GM12878 (cell line): ENCODE measurements around the gene TRPM1. TPM values are rescaled to one million over a fixed set of nuclear protein-coding genes. Genes with fewer than 3 reads are reported as not detected.

ENCODE experiments used
- ATAC-seq: fragments of 200-7000 bp; cut with Tn5 transposase; 3 replicates; pipeline ENCODE4 v1.9.1; 2020; ENCODE audit warnings: mild to moderate bottlenecking, moderate library complexity
- BruUV-seq: library from RNA; stranded (reverse); fragments of 400-500 nt; replicated peaks from 2 replicates; lab custom pipeline; 2021; lab: Mats Ljungman, UMichigan
- CTCF ChIA-PET: fragments of 300-600 bp; sonication (Branson Sonifier 250); formaldehyde crosslinking; extraction: SDS; loops from one replicate; lab custom pipeline; 2021; ENCODE audit warnings: inconsistent platforms; lab: Yijun Ruan, JAX
- POLR2A ChIA-PET: fragments of 350-600 bp; formaldehyde crosslinking; extraction: SDS; loops from one replicate; lab custom pipeline; 2021; ENCODE audit warnings: inconsistent platforms; lab: Charles Lee
- RAD21 ChIA-PET: fragments of 300-600 bp; sonication (Branson Sonifier 250); formaldehyde crosslinking; loops from one replicate; lab custom pipeline; 2023; ENCODE audit warnings: antibody characterized with exemption; ENCODE audit not compliant: unreplicated experiment; lab: Charles Lee
- SMC1A ChIA-PET: fragments of 300-600 bp; sonication (Branson Sonifier 250); formaldehyde crosslinking; loops from one replicate; lab custom pipeline; 2023; ENCODE audit not compliant: unreplicated experiment, uncharacterized antibody; lab: Charles Lee
- DNase-seq: peaks from one replicate; pipeline ENCODE4 v3.0.0-alpha.2; 2011; ENCODE audit warnings: low read depth, low spot score
- FAIRE-seq: peaks from 3 replicates; lab custom pipeline; 2011; peaks lifted over from hg19 to GRCh38; lab: Jason Lieb, UNC
- H2AFZ ChIP-seq: 2 replicates; pipeline ENCODE4 v1.6.0; 2011; ENCODE audit warnings: low read depth, low read length, control low read depth; ENCODE audit not compliant: control insufficient read depth
- H3K27ac ChIP-seq: 2 replicates; pipeline ENCODE4 v1.5.1; 2011; ENCODE audit warnings: control low read depth; ENCODE audit not compliant: control insufficient read depth, insufficient read depth
- H3K27me3 ChIP-seq, 2 experiments: replicated peaks in 1 of 2; 2 replicates each; pipeline versions ENCODE4 v1.6.0 to v1.6.1; 2011; ENCODE audit warnings: low read length in 1 of 2; ENCODE audit not compliant: control insufficient read depth in 2 of 2, insufficient read depth in 2 of 2
- H3K36me3 ChIP-seq, 2 experiments: 2 replicates each; pipeline ENCODE4 v1.5.1; 2011; ENCODE audit warnings: low read length in 1 of 2; ENCODE audit not compliant: control insufficient read depth in 2 of 2, insufficient read depth in 2 of 2
- H3K4me1 ChIP-seq: 2 replicates; pipeline ENCODE4 v1.6.1; 2011; ENCODE audit warnings: mild to moderate bottlenecking, low read length, moderate library complexity, mixed read lengths; ENCODE audit not compliant: control insufficient read depth, insufficient read depth
- H3K4me2 ChIP-seq: 2 replicates; pipeline ENCODE4 v1.6.0; 2011; ENCODE audit warnings: control low read depth; ENCODE audit not compliant: control insufficient read depth, insufficient read depth
- H3K4me3 ChIP-seq: fragments of 200-600 bp; sonication (generic); 2 replicates; pipeline ENCODE4 v1.5.1; 2016
- H3K79me2 ChIP-seq: 2 replicates; pipeline ENCODE4 v1.6.0; 2011; ENCODE audit warnings: low read length; ENCODE audit not compliant: control insufficient read depth, insufficient read depth
- H3K9ac ChIP-seq: 2 replicates; pipeline ENCODE4 v1.8.0; 2011; ENCODE audit warnings: low read length, control low read depth, mixed read lengths; ENCODE audit not compliant: control insufficient read depth, insufficient read depth
- H3K9me3 ChIP-seq: replicated peaks from 3 replicates; pipeline ENCODE4 v1.5.1; 2011; ENCODE audit warnings: mild to moderate bottlenecking, low read length; ENCODE audit not compliant: control insufficient read depth, insufficient read depth
- H4K20me1 ChIP-seq: 2 replicates; pipeline ENCODE4 v1.6.0; 2011; ENCODE audit not compliant: control insufficient read depth, insufficient read depth
- BACH1 ChIP-seq: fragments of 450-650 bp; IDR thresholded peaks from 2 replicates; pipeline ENCODE4 v1.6.1; 2017; ENCODE audit warnings: mild to moderate bottlenecking, borderline replicate concordance
- CEBPB ChIP-seq, 2 experiments: fragments of 150-350 bp in 1 of 2; IDR thresholded peaks; 2 replicates each; pipeline ENCODE4 v1.6.1; 2012 to 2014; ENCODE audit warnings: low read depth in 2 of 2, low read length in 2 of 2, borderline replicate concordance in 1 of 2, inconsistent platforms in 1 of 2
- EED ChIP-seq: sonication (generic); IDR thresholded peaks from 2 replicates; pipeline ENCODE4 v1.6.1; 2016; ENCODE audit warnings: antibody characterized with exemption, low read depth
- FOXM1 ChIP-seq: IDR thresholded peaks from 2 replicates; pipeline ENCODE4 v1.6.1; 2012; ENCODE audit warnings: low read depth, mild to moderate bottlenecking, inconsistent platforms, low read length, moderate library complexity
- IRF4 ChIP-seq: IDR thresholded peaks from 2 replicates; pipeline ENCODE4 v1.6.1; 2011; ENCODE audit warnings: low read depth, low read length
- NBN ChIP-seq: fragments of 450-650 bp; IDR thresholded peaks from 2 replicates; pipeline ENCODE4 v1.6.1; 2016
- NFYB ChIP-seq: IDR thresholded peaks from 2 replicates; pipeline ENCODE4 v1.6.1; 2011; ENCODE audit warnings: low read depth, mild to moderate bottlenecking, low read length, improper control_type of control experiment, moderate library complexity; ENCODE audit not compliant: insufficient read depth
- SRF ChIP-seq, 2 experiments: IDR thresholded peaks; 2 replicates each; pipeline ENCODE4 v1.6.1; 2011; ENCODE audit warnings: low read depth in 2 of 2, low read length in 2 of 2, mild to moderate bottlenecking in 1 of 2, moderate library complexity in 1 of 2
- TCF7 ChIP-seq: IDR thresholded peaks from 2 replicates; pipeline ENCODE4 v1.6.1; 2014; ENCODE audit warnings: antibody characterized with exemption, borderline replicate concordance
- ZNF622 ChIP-seq: fragments of 450-650 bp; IDR thresholded peaks from 2 replicates; pipeline ENCODE4 v1.6.1; 2017; ENCODE audit warnings: mild to moderate bottlenecking, inconsistent platforms
- WGBS: methylation state at CpG from one replicate; pipeline ENCODE4 v1.1.6; 2016; ENCODE audit warnings: low lambda C conversion rate; ENCODE audit not compliant: insufficient replicate concordance, insufficient coverage; ENCODE audit errors: missing lambda C conversion rate; 5-methylcytosine and 5-hydroxymethylcytosine counted together
- in situ Hi-C: fragments of 300-500 bp; cut with MboI; formaldehyde crosslinking; loops from 9 replicates; pipeline ENCODE4 v1.14.3; 2018; ENCODE audit warnings: mixed read lengths
- intact Hi-C: fragments of 100-400 bp; cut with micrococcal nuclease; formaldehyde crosslinking; loops from one replicate; pipeline ENCODE4 v1.14.2; 2022; ENCODE audit not compliant: unreplicated experiment
- polyA plus RNA-seq, 11 experiments: library from polyadenylated mRNA; depleted of rRNA in 4 of 11; unstranded in 6 of 11; stranded (reverse) in 5 of 11; fragments of >200 nt; fragmentation: Nextera tagmentation in 4 of 11; fragmentation: Illumina TruSeq in 1 of 11; extraction: Ambion mirVana in 4 of 11; extraction: Trizol in 1 of 11; gene quantifications; 1 replicate in 1 of 11; 2 replicates in 10 of 11; pipeline versions ENCODE4 v1.2.1 to v1.2.3, GENCODE V29; 2011 to 2016; ENCODE audit warnings: inconsistent platforms in 2 of 11, missing spikeins in 2 of 11, low read depth in 1 of 11
- total RNA-seq, 4 experiments: library from RNA; depleted of rRNA in 3 of 4; stranded (reverse); fragments of >200 nt in 3 of 4; fragmentation: Illumina TruSeq in 1 of 4; extraction: Trizol in 1 of 4; gene quantifications; 2 replicates each; pipeline versions ENCODE4 v1.2.1 to v1.2.3, GENCODE V29; 2013 to 2021
- TF ChIP-seq, protein P1 (sequence below): IDR thresholded peaks from 2 replicates; pipeline ENCODE4 v1.6.1; 2011; ENCODE audit warnings: mild to moderate bottlenecking, low read depth, low read length, moderate library complexity; ENCODE audit not compliant: insufficient replicate concordance
- TF ChIP-seq, protein P2 (sequence below): fragments of 450-650 bp; IDR thresholded peaks from 2 replicates; pipeline ENCODE4 v1.6.1; 2017; ENCODE audit warnings: mild to moderate bottlenecking, low read depth, inconsistent platforms; ENCODE audit not compliant: poor library complexity, severe bottlenecking

The TRPM1 gene
- total and polyA plus RNA-seq, 10 of the 15 experiments (the other 5 are each of a cell fraction or from before 2014, with no cell fraction given): 0.01 to 0.10 (median 0.05) TPM; not detected in 4

DNA sequence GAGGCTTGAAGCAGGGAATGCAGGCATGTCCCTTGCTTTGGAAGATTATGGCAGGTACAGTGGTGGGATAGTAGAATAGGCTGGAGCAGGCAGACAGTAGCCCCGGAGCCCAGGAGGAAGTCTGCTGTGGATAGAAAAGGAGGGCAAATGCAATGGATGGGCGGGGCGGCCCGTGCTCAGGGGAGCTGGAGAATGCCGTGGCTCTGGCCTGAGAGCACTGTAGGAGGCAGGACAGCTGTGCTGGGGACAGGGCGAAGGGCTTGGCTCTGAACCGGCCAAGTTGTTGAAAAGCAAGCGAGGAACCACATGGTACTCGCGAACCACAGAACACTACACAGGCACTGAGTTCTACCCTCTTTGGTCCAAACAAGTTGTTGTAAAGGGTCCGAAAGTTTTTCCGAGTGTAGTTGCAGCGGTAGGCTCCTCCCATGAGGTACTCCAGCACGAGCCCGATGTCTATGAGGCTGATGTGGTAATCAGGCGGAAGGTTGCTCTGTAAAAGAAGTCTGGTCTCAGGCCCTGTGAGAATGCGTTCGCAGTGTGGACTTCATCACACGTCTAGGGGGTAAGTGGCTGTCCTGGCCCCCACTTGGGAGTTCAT lies 54.7 kb downstream of the TRPM1 start (continued):
- no peak for TF ChIP-seq ZNF622

DNA sequence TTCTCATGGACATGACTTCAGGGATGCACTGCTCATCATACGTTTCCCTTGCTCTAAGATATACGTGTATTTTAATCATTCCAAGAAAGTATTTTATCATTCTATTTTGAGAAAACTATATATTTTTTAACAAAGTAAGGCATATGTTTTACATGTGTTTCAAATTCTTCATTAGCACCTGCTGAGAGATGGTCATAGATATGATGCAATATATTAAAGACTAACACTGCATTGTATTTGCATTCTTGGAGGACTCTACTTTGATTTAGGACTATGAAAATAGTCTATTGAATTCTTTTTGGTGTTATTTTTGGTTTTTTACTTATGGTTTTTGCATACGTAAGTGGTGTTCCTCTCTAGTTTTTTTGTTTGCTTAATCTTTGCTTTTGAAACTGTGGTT lies 55.9 kb downstream of the TRPM1 start:
- H3K27ac ChIP-seq: no peak overlapping the region
- BruUV-seq: no TSS peak
- H3K4me3 ChIP-seq: no peak overlapping the region
- intact Hi-C loops (no loop called here), in situ Hi-C loops (no loop called here)
- ChIA-PET CTCF (interaction anchor here (0.7 to 0.9 kb wide), 2 partner anchors 53 to 1777 kb away, joined by 3 read pairs; no protein-coding TSS in a partner anchor), RAD21 (no interaction called here), POLR2A (no interaction called here), SMC1A (no interaction called here)
- H3K27me3 ChIP-seq: no peaks in the 10 kb centered on the region
- H3K36me3 ChIP-seq: no peaks in the 10 kb centered on the region
- DNase-seq (no peak), FAIRE-seq (no peak), ATAC-seq (no peak)
- no peak overlapping the region for H3K4me2 ChIP-seq
- no peak overlapping the region for H2AFZ ChIP-seq
- H3K79me2 ChIP-seq: no peaks in the 10 kb centered on the region
- no peak for TF ChIP-seq TCF7
- TF ChIP-seq EED: no peak
- no peak for TF ChIP-seq CEBPB (IDR thresholded peaks at IDR 0.05; ENCODE audit: borderline replicate concordance in 1 of 2, low read depth in 2 of 2, low read length in 2 of 2)
- no peak for TF ChIP-seq BACH1
- no peak for TF ChIP-seq NFYB
- no peak for TF ChIP-seq FOXM1
- no peak for TF ChIP-seq SRF (IDR thresholded peaks at IDR 0.05; ENCODE audit: low read depth in 2 of 2, low read length in 2 of 2)
- no peak for TF ChIP-seq IRF4
- no peak for TF ChIP-seq NBN
- TF ChIP-seq, protein P1, sequence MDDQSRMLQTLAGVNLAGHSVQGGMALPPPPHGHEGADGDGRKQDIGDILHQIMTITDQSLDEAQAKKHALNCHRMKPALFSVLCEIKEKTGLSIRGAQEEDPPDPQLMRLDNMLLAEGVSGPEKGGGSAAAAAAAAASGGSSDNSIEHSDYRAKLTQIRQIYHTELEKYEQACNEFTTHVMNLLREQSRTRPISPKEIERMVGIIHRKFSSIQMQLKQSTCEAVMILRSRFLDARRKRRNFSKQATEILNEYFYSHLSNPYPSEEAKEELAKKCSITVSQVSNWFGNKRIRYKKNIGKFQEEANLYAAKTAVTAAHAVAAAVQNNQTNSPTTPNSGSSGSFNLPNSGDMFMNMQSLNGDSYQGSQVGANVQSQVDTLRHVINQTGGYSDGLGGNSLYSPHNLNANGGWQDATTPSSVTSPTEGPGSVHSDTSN: no peak
- no peak for TF ChIP-seq ZNF622
- TF ChIP-seq, protein P2, sequence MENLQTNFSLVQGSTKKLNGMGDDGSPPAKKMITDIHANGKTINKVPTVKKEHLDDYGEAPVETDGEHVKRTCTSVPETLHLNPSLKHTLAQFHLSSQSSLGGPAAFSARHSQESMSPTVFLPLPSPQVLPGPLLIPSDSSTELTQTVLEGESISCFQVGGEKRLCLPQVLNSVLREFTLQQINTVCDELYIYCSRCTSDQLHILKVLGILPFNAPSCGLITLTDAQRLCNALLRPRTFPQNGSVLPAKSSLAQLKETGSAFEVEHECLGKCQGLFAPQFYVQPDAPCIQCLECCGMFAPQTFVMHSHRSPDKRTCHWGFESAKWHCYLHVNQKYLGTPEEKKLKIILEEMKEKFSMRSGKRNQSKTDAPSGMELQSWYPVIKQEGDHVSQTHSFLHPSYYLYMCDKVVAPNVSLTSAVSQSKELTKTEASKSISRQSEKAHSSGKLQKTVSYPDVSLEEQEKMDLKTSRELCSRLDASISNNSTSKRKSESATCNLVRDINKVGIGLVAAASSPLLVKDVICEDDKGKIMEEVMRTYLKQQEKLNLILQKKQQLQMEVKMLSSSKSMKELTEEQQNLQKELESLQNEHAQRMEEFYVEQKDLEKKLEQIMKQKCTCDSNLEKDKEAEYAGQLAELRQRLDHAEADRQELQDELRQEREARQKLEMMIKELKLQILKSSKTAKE: no peak
- no peaks in the 10 kb centered on the region for H4K20me1 ChIP-seq
- H3K9ac ChIP-seq: no peak overlapping the region
- WGBS: 25% methylated on average over 3 of the region's 3 CpGs
- H3K4me1 ChIP-seq: peaks cover 5% of the 10 kb centered on the region; the same call in 1 of the 2 replicates
- H3K9me3 ChIP-seq: no peaks in the 10 kb centered on the region
